Prostate gland (tissue), 2 donors: ENCODE results near the gene HECTD3.

Experiments
- CTCF ChIP-seq, 4 experiments: fragments of 200-600 bp in 2 of 4; fragments of 450-650 bp in 2 of 4; sonication (generic) in 2 of 4; IDR thresholded peaks; 1 replicate in 3 of 4; 2 replicates in 1 of 4; pipeline ENCODE4 v1.5.1; 2016 to 2019; ENCODE audit warnings: antibody characterized with exemption in 4 of 4, mild to moderate bottlenecking in 2 of 4, moderate library complexity in 2 of 4
- POLR2A ChIP-seq: fragments of 450-650 bp; IDR thresholded peaks from one replicate; pipeline ENCODE4 v1.6.1; 2016; ENCODE audit warnings: antibody characterized with exemption, mild to moderate bottlenecking

- TF ChIP-seq CTCF (IDR thresholded peaks at IDR 0.05) (no peak), POLR2A (no peak)
Measured at GRCh38 chr1:45013551-45014209, 2.6 kb upstream of the HECTD3 start.
